Measurements from ENCODE around the gene SLC22A5.
"Not testable (repeated sequence)": the region's sequence is repeated elsewhere in the genome, so short reads cannot be mapped to it uniquely, and the experiment has no call there.

Gene SLC22A5

DNA sequence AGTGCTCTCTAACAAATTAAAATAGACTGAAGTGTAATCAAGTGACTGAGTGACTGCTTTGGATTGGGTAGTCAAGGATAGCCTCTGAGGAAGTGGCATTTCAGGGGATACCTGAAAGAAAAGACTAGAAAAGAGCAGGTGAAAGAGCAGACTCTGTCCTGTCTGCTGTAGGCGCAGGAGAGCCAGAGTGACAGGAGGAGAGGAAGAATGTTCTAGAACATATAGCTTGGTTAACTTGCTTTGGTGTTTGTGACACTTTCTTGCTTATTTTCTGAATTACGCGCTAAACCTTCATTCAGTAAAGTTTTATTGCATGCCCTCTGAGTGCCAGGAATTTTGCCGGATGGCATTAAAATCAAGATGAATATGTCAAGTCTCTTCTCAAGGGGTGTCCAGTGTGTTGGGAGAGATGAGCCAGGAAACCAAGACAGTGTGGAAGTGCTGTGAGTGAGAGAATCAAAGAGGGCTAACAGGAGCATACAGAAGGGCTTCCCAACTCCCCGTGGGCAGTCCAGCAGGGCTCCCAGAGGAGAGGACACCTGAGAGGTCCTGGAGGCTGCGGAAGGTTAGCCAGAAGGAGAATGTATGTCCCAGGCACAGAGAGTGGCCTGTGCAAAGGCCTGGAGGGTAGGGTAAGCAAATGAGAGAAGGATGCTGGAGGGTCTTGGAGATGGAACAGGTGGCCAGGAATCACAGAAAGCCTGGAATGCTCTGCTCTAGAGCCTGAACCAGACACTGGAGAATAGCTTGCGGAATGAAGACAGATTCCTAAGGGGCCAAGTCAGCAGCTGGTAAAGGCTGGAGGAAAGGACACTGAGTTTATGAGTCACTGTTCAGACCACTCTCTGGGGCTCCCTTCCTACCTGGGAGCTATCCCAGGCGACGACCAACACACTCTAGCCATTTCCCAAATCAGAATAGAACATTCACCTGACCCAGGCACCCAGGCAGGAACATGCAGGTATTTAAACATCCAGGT is 59.3 kb downstream of the SLC22A5 start:
- DNase-seq = no peak

DNA sequence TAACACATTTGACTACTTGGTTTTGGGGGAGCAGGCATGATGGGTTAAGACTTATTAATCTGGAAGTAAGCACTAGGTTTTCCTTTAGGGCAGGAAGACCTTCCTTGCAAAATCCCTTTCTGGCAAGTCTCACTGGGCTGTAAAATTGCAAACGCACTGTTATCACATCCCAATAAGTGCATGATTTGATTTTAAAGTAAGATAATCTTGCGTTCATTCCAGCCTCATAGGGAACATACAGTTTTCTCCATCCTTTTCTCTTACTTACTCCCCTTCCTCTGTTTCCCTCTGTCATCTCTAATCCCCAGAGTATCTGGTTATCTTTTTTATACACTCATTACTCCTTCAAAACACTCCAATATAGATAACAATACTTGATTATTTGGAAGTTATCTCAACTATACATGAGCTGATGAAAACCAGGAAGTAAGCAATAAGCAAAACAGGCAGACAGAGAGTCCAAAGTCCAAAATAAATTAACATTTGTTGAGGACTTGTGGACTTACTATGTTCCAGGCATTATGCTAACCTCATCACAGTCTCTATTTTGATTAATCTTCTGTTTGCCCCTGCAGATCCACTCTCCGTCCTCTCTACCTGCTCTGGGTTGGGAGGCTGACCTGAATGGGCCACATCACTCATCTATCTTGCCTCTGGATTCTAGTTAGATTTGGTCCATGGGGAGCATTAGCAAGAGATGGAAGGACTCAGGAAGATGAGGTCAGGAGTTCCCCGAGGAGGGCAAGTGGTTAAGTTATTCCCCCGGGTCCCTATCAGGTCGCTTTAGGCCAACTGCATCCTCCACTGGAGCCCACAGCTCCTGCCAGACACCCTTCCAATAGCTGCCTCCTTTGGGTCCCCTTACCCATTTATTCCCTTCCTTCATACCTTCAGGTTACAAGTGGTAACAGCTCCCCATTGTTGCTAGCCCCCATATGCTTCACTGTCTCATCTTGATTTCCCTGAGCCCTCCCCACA is 60.2 kb downstream of the SLC22A5 start:
- no peak for DNase-seq

DNA sequence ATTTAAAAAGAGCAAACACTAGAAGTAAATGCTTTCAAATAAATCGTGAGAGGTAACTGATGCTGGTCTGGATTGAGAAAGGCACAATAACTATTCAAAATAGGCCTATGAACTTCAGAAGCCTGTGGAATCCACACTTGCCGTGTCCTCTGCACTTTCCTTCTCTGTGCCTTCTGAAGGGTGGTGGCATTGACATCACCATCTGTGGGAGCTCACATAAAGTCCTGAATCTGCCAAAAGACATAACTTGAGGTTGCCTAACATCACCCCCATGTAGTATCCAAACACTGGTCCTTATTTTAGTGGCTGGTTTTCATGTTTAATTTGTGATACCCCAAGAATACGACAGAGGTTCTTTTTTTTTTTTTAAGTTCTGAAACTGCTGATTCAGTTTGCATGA is 61.2 kb downstream of the SLC22A5 start:
- no peak for DNase-seq

DNA sequence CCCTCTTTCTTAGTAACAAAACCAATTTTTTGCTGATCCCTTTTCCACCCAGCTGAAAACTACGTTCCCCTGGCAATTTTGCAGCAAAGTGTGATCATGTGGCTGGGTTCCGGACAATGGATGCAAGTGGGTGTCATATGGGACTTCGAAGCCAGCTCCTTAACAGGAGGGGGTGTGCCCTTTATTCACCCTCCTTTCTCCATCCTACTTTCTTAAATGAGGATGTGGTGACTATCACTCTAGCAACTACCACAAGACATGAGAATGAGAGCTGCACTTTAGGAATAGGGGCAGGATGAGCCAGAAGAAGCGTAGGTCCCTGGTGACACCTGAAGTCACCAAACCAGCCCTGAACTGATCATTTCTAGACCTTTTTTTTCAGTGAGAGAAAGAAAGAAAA is 62.1 kb downstream of the SLC22A5 start:
- DNase-seq = peak in 1 of 2 experiments; percentile 11

DNA sequence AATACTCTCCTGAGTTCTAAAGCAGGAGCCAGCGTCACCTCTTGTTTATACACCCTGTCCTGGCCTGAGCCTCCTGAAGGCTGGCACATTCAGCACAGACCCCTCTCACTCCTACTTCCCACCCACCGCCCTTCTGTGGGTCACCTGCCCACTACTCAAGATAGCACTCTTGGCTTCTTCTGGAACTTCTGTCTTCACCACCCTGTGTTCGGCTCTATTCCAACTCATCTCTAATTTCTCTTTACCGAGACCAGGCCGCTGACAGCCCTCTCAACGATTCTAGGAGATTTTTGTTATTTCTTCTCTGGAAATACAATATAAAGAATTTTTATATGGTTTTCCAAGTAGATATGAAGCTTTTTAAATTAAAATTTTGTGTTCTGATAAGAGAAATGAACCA is 63.6 kb downstream of the SLC22A5 start:
- no peak for DNase-seq

DNA sequence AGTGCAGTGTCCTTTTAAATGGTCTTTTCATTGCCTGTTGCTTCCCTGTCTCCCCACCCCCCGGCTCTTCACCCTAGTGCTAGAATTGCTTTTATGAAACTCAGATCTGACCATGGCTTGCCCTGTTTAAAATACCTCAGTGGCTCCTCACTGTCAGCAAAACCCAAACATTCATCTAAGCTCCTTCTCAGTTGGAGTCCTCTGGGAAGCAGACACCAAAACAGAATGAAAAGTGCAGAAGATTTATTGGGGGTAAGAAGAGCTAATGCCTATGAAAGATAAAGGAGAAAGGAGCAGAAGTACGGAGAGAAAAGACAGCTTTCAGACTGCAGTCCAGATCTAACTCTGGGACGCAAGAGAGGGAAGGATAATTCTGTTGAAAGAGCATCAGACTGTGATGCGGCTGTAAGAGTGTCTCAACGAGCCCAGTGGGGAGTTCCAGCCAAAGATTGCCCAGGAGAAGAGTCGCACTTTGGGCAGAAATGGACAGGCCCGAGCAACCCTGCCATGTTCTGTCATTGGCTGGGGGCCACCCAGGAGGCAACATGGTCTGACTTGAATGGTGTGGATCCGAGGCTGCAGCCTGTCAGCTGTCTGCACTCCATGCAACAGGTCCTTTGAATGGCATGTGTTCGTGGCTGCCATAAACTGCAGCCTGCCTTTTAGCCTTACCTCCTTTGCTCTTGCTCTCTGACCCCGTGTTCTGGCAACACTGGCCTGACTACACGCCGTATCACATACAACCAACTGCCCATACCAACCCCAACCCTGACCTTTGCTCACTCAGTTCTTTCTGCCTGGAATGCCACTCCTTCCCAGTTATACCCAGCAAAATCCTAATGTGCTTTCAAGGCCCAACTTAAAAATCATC is 65.1 kb downstream of the SLC22A5 start:
- DNase-seq = no peak

DNA sequence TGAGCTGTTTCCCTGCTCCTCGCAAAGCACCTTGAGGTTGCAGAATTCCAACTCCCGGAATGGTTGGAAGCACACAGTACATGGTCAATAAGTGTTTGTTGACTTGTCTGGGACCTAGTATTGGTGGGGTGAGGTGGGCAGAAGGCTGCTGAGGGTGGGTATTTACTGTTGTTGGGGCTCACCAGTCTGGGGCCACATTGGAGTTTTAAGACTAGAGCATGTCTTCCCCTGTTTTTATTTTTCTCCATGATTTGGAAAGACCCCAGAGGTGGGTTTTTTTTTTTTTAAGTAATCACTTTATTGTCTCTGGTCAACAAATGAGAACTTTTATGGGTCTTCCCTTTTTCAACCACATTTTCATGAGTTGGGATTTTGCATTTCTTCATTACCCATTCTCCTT is 65.9 kb downstream of the SLC22A5 start:
- DNase-seq = no peak

DNA sequence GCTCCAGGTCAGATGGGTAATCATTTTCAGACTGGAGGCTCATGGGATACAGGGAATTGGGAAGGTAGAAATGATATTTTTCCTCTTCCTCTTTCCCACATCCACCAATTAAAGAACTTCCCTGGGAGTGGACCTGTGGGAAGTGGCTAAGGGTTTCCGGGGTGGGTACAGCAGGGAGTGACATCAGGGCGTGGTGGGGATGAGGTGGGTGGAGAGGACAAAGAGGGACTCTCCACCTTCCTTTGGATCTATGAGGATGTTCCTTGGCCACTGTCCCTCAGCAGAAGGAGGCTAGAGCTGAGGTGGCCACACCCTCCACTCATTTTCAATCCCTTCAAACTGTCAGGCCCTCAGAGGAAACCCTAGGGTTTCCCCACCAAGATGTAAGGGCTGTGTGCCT is 66.4 kb downstream of the SLC22A5 start:
- no peak for DNase-seq

DNA sequence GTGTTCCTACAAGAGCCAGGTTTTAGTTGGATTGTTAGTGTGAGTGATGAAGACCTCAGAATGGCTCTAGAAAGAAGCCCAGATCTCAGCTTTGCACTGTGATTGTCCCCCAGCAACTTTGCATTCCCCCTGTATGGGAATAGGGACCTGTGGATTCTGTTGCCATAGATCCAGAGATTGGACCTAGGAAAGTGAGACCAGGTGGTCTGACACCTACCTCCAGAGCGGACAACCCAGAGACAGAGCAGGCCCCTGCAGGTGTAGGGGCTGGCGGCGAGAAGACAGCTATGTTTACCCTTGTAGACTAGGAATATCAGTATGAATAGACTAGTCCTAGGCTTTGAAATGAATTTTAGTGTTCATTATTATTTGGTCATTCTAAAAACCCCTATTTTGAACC is 67.4 kb downstream of the SLC22A5 start:
- no peak for DNase-seq

DNA sequence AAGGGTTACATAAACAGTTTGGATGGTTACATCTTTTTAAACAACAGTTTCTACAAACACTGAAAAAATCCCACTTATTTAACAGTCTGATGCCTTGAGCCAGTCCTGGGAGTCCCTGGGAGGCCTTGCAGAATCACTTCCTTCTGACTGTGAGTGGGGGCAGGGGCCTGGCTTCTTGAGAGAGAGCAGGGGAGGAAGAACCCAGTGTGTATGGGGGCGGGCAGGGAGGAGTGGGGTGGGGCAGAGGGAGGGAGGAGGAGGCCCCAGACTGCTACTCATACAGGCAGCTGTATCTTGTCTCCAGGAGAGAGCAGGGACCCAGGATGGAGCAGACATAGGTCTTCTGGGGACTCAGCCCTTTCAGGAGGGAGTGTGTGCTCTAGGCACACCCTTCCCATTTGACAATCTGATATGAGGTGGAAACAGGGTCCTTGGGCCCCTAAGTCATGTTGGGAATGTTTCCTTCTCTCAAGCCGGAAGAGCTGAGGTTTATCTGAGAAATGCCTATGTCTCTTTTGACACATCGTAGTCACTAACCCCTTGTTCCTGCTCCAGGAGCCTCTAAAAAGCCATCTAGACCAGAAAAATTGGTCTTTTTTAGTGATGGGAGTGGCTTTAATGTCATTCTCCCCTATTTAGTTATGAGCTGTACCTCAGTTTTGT is 68.2 kb downstream of the SLC22A5 start:
- peak; percentile 47 to 77 for DNase-seq

DNA sequence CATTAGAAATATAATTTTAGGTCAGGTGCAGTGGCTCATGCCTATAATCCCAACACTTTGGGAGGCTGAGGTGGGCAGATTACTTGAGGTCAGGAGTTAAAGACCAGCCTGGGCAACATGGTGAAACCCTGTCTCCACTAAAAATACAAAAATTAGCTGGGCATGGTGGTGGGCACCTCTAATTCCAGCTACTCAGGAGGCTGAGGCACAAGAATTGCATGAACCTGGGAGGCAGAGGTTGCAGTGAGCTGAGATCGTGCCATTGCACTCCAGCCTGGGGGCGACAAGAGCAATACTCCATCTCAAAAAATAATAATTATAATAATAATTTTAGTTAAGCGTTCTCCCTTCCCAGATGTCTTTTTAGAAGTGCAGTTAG is 68.7 kb downstream of the SLC22A5 start:
- not testable (repeated sequence) for DNase-seq

DNA sequence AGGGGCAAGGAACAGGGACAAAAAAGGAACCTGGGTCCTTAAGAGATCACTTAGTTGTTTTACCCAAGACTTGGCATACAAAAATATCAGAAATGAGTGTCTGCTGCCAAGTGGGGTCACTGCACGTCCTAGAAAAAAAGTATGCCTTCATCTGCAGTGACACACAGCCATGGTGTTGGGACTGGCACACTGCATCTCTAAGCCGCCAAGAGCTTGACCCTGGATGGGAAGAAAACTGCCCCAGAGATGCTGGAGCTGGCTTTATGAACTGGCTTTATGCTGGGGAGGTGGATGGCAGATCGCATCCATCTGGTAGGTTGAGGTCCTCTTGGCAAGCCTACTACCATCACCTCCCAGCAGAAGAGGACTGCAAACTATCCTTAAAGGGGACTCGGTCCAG is 69.4 kb downstream of the SLC22A5 start:
- no peak for DNase-seq

DNA sequence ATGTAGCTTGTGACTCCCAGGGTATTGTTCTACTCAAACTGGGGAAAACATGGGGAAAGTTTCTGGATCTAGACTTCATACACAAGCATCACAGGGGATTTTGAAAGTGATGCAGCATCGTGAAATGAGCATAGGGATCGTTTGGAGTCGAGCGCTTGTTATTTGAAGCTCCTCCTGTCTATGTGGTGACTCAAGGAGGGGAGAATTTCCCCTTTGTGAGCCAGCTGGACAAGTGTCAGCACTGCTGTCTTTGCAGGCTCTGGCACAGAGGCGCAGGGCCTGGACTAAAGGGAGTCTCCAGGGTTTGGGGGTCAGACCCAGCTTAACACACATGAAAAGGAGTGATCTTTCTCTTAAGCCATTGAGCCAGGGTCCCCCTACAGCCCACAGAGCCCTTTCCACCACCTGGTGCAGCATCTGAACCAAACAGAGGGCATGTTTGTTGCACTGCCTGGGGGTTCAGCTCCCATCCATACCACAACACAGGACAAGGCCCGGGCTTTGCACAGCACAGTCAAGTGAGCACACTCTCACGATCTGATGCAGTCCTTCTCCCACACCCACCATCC is 70.1 kb downstream of the SLC22A5 start:
- no peak for DNase-seq

DNA sequence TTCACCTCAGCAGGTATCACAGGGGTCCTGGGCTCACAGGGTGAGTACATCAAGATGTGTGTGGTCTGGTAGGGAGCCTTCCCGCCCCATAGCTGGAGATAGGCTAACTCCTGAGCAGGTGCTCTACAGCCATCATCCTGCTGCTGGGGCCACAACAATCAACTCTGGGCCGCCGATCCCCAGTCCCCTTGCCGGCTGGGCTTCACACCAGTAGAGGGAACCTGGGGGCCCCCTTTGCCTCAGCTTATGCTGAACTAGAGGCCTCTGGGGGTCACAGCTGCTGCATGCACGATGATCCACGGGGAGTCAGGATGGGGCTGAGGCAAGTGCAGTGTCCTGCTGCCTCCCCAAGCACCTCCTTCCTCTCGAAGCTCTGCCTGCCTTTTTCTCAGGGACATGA is 74.6 kb downstream of the SLC22A5 start:
- DNase-seq = no peak

Measured in AML-193 (cell line).